GM21576 (cell line): ENCODE results near the gene STAT3.
A peak's percentile ranks its signal among the peaks of the same experiment; 100 is the strongest.
"Not testable (repeated sequence)": the region's sequence is repeated elsewhere in the genome, so short reads cannot be mapped to it uniquely, and the experiment has no call there.

Source experiments
- ATAC-seq: cut with Tn5 transposase; IDR thresholded peaks from one replicate; pipeline ENCODE4 v1.9.1; 2021; ENCODE audit warnings: mild to moderate bottlenecking, moderate library complexity; ENCODE audit not compliant: unreplicated experiment

The STAT3 gene

DNA sequence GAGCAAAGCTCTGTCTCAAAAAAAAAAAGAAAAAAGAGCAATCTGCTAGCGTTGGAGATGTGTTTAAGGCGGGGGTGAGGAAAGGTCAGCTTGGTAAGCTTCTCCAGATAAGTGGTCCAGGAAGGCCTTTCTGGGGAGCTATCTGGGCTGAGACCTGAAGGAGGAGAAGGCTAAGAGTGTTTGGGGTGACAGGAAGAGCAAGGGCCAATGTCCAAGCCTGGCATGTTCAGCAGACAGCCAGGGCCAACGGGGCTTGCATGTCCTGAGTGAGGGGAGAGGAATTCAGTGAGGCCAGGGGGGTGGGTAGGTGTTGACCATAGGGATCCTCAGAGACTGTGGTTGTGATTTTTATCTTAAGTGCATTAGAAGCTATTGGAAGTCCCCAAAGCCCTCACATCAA, 84.5 kb downstream of the STAT3 start:
- ATAC-seq, result no peak

DNA sequence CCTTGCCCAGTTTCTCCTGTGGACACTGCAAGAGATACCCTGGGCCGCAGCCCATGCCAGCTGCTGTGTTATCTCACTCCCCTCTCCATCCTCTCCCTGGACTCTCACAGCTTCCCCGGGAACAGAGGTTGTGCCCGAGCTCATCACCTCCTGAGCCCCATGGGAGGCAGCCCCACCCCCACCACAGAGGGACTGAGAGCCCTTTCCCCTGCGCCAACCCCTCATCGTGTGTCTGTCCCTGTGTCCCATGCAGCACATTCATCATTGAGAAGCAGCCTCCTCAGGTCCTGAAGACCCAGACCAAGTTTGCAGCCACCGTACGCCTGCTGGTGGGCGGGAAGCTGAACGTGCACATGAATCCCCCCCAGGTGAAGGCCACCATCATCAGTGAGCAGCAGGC, 87.2 kb downstream of the STAT3 start:
- no peak for ATAC-seq

DNA sequence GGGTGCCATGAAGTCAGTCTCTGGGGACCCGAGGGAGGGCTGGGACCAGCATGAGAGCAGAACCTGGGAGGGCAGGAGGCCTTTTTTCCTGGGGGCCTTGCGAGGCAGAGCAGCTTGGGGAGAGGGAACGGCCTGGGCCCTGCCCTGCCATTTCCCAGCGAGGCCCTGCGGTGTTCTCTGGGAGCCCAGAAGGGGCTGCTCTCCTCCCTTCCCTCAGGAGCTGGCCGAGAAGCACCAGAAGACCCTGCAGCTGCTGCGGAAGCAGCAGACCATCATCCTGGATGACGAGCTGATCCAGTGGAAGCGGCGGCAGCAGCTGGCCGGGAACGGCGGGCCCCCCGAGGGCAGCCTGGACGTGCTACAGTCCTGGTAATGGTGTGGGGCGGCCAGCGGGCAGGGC, 88.3 kb downstream of the STAT3 start:
- not testable (repeated sequence) for ATAC-seq

DNA sequence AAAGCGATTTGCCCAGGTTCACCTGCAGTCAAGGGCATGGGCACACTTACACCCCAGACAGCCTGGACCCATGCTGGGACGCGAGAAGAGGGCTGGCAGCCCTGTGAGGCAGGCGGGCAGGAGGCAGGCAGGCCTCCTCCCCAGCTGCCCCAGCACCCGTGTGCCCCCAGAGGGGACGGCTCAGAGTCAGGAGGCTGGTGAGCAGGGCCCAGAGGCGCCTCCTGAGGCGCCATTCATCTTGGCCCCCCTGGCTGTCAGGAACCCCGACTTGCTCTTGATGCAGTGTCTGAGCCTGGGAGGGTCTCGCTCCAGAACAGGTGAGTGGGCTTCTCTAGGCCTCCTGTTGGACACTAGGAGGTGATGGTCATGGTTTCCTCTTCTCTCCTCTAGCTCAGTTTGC, 88.9 kb downstream of the STAT3 start:
- ATAC-seq, result not testable (repeated sequence)

DNA sequence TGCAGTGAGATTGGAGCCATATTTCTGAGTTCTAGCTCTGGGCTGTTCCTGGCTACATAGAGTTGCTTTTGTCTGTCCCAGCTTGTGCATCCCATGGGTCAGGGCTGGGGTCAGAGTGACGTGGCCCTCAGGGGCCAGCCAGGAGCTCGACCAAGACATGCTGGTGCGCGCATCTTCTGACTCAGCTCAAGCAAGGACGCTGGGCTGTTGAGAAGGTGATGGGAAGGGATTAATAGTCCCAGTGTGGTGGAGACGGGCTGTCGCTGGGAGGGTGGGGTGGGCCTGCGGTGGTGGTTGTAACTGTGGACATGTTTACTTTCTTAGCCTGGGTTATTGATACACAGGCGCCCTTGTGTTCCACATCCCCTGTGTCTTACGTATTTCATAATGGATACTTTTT, 90.5 kb downstream of the STAT3 start:
- ATAC-seq, result not testable (repeated sequence)

DNA sequence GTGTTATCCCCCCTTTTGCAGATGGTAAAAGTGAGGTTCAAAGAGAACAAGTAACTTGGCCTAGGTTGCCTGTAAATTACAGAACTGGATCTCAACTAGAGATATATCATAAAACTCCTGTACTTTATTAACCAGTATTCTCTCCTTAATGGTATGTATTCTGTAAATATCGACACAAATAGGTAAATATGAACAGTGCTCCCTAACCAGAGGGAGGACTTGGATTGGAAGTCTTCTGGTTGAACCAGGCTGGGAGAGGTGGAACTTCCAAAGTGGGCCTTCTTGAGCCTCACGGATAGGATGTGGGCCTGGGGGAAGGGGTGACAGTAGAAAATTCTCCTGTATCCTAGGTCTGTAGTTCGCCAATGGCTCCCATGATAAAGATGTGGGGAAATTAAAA, 92.2 kb downstream of the STAT3 start:
- ATAC-seq, result no peak

DNA sequence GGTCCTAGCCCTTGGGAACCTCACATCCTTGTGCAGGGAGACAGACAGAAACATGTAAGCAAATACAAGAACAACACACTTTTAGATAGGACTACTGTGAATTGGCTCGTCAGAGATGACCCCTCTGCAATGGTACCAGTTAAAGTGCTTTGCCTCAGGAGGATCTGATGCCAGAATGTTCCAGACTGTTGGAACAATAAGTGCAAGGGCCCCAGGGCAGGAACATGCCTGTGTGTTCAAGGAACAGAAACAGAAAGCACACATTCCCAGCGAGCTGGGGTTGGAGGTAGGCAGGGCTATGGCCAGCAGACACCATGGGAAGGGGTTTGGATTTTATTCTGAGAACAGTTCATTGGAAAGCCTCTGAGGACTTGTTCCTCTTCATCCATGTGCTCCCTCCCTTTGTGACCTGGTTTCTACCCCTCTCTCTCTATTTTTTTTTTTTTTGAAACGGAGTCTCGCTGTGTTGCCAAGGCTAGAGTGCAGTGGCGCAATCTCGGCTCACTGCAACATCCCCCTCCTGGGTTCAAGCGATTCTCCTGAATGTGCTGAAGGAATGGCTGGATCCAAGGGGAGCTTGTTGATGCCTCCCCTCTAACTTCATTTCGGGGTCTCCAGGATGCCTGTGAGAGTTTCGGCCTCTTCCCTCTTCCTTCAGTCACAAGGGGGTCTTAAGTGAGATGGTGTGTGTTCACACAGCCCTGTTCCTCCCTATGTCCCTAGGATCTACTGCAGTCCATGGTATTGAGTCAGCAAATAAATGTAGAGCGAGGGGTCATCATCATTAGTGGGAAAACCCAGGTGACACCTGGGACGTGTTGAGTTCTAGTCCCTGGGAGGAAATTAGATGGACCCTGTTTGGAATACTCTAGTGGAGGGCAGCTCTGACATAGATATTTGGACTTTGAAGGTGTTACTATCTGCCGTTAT, 93.5 kb downstream of the STAT3 start:
- ATAC-seq, result no peak

DNA sequence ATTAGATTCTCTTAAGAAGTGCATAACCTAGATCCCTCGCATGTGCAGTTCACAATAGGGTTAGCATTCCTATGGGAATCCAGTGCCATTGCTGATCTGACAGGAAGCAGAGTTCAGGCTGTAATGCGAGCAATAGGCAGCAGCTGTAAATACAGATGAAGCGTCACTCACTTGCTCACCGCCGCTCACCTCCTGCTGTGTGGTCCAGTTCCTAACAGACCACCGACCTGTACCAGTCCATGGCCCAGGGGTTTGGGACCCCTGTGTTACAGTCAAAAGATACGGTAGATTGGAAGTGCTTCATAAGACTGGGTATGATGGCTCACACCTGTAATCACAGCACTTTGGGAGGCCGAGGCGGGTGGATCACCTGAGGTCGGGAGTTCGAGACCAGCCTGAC, 97.1 kb downstream of the STAT3 start:
- ATAC-seq, result no peak

DNA sequence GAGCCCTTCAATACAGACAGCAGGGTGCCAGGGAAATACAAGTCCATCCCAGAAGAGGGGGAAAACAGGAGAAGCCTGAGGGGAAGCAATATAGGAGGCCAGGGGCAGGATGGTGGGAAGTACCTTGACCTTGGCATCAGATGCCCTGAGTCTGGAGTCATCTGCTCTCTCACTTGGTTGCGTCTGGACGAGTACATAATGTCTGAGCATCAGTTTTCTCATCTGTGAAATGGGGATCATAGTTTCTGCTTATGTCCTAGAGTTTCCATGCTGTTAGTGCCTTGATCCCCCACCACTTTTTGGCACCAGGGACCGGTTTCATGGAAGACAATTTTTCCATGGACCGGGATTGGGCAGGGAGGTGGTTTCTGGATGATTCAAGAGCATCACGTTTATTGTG, 97.7 kb downstream of the STAT3 start:
- no peak for ATAC-seq

DNA sequence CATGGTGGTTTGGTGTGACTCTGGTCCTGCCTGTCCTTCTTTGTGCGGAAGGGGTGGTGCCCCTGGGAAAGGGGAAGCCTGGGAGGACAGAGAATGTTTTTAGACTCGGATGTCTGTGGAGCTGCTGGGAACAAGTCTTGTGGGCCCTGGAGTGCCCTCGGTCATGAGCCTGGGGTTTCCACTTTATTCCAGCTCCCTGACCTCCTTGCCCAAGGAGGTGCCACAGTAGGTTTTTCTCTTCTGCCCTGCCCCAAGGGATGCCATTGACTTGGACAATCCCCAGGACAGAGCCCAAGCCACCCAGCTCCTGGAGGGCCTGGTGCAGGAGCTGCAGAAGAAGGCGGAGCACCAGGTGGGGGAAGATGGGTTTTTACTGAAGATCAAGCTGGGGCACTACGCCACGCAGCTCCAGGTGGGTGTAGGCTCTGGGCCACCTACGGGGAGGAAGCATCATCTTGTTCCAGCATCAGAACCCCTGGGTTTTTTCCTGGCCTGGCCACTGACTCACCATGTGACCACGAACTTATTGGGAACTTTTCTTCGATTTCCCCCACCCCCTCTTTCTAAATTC, 98.5 kb downstream of the STAT3 start:
- no peak for ATAC-seq

DNA sequence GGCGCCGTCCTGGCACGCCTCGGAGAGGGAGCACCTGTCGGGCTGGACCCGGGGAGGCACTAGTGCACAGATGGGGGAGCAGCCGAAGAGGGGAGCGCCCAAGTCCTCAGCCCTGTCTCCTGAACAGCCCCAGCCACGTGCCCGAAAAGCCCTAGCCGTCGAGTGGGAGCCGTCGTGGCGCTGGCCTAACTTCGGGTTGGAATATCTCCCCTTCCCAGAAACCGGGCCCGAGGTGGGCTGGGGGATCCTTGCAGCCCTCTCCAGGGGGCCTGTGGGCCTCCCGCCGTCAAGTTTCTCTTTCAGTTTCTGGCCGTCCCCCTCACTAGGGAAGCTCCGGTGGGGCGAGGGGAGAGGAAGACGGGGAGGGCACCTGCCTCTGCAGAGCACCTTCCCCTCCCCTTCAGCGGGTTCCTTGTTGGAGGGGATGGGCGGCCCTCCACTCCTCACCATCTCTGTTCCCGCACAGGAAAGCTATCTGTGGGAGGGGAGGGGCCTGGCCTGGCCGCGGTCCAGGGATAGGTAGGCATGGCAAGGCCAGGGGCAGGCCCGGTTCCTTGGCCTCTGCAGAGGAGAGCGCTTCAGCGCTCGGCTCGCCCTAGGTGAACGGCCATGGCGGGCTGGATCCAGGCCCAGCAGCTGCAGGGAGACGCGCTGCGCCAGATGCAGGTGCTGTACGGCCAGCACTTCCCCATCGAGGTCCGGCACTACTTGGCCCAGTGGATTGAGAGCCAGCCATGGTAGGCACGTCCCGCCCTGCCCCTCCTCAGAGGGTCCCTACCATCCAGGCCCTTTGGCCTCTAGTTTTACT, 99.2 kb downstream of the STAT3 start:
- ATAC-seq, result no peak

DNA sequence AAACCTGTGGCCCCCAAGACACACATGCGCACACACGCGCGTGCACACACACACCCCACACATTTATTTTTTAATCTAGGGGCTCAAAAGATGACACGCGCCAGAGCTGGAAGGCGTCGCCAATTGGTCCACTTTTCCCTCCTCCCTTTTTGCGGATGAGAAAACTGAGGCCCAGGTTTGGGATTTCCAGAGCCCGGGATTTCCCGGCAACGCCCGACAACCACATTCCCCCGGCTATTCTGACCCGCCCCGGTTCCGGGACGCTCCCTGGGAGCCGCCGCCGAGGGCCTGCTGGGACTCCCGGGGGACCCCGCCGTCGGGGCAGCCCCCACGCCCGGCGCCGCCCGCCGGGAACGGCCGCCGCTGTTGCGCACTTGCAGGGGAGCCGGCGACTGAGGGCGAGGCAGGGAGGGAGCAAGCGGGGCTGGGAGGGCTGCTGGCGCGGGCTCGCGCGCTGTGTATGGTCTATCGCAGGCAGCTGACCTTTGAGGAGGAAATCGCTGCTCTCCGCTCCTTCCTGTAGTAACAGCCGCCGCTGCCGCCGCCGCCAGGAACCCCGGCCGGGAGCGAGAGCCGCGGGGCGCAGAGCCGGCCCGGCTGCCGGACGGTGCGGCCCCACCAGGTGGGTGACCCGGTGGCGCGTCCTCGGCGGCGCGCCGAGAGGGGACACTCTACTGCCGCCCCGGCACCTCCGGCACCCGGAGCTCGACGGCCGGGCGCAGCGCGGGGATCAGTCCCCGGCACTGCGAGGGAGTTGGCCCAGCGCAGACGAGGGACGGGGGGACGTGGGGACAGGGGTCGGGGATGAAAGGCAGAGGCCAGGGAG, 100.1 kb downstream of the STAT3 start, which contains the start of gene STAT5A:
Gene STAT5A, plus strand, starts transcription at position 522 of the 826 bp plus-strand sequence. CDS start 914 bp downstream, outside the sequence.
- peak; percentile 60 for ATAC-seq

DNA sequence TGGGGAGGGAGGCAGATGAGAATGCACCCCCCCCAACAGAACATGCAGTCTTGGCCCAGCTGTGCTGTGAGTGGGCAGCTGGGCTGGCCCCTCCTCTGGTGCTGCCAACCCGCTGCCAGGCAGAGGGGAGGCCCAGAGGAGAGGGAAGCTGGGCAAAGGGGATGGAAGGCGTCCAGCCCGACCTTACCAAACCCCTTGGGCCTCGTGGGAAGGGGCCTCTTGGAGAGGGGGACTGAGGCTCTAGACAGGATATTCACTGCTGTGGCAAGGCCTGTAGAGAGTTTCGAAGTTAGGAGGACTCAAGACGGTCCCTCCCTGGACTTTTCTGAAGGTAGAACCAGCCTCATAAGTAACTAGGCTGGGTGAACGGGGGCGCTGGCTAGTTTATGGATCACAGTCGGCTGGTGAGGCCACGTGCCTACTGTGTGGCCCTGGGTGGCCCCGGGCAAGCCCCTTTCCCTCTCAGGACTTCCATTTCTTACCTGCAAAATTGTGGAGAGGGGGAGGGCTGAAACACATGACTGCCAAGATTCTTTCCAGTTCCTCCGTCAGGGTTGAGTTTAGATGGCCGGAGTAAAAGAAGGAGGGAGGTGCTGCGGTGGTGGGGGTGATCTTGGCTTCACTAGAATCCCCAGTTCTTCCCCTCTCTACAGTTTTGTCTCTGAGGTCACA, 100.8 kb downstream of the STAT3 start:
- no peak for ATAC-seq

DNA sequence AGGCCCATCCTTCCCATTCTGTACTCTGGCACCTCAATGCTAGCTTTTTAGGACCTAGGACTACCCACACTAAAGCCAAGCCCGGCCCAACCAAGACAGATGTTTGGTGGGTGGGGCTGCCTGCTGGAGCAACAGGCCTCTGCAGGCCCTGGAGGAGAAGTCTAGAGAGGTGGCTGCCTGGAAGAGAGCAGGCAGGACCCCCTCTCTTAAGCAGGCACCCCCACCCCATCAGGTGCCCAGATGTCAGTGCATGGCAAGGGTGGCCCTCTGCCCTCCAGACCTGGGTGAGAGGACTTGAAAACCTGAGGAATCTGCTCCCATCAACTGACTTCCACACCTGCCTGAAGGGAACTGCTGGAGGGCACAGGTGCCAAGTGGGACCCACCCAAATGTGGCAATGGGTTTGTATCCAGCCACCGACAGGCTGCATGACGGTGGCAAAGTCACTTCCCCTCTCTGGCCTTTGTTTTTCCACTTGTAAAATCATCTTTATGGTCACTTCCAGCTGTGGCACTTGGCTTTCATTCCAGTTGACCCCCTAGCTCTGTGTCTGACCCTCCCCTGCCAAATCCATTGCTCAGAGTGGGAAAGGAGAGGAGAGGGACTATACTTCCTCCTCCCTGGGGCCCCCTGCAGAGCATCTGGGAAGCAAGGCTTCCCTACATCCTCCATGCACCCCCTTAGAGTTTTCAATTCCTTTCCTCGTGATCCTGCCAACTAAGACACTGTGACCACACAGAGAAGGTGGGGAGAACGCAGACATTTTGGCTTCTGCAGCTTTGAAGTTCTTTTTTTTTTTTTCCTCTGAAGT, 101.6 kb downstream of the STAT3 start:
- no peak for ATAC-seq

DNA sequence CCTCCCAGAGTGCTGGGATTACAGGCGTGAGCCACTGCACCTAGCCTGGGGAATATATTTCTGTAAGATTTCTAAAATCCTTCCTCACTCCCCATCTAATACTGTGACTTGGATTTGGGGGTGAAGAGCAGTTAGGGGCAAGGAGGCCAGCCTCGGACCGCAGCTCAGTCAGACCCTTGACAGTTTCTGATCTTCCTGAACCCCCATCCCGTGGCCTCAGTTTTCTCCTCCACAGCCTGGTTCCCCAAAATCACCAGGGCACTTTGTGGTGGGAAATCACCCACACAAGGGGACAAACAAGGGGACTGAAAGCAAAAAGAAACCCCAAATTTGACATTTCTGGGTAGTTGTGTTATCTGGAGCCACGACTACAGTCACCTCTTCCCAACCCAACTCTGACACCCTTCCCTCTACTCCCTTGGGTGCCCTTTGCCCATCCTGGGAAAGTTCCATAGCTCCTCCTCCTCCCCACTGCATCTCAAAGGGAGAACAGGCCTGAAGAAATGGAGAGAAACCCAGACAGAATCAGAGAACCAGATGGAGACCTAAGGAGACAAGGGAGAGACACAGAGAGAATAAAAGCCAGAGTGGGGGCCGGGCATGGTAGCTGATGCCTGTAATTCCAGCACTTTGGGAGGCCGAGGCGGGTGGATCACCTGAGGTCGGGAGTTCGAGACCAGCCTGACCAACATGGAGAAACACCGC, 102.7 kb downstream of the STAT3 start:
- ATAC-seq, result no peak

DNA sequence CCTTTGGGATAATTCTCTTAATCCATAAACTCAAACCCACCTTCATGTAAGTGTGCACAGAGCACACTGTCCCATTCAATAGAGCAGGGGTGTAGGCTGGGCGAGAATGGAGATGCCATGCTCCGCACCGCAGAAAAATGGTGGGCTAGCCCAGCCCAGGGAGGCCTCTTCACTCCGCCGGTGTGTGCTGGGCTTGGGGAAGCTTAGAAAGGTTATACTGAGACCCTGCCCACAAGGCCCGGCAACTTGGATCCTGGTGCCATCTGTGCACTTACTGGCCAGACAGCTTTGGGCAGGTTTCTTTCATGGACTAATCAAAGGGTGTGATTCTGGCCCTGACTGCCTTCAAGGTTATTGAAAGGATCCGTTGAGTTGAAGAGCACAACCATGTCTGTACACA, 103.7 kb downstream of the STAT3 start:
- ATAC-seq, result no peak

DNA sequence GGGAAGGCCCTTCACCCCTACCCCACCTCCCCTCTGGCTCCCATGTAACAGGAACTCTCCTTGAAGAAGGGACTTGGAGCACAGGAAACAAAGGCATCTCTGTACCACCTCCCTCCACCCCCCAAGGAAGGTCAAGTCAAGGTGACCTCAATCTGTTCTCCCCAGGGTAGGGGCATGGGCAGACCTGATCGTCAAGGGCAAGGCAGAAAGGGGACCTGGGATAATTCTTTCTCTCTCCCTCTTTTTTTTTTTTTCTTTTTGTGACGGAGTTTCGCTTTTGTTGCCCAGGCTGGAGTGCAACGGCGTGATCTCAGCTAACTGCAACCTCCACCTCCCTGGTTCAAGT, 104.2 kb downstream of the STAT3 start:
- ATAC-seq, result no peak

DNA sequence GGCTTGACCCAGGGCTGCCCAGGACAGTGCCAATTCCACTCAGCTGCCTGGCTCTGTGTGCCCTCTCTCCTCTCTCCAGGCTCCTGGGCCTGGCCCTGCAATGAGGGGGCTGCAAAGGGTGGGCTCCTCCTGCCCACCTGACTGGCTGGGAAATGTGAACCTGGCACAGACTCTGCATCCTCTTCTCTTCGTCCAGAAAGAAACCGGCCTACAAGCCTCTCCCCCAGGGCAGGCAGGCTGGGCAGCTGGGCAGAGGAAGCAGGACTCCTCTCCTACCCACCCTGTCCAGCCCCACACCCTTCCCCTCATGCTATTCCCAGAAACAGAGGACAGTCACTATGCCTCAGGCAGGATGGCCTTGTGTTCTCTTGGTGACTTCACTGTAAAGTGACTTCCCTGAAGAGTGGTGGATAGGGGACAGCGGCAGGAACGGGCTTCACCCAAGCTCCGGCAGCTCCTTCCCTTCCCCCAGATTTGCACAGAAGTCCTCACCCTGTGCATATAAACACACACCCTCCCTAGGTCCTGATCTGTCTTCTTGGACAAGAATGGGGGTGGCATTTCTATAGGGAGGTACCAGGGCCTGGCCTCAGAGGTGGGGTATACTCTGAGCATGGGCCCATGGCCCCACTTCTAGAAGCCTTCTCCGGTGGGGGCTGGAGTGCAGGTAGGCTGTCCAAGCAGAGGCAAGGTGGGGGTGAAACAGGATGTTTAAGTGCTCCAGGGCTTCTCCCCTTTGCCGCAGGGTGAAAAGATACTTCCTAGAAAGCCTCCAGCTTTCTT, 104.8 kb downstream of the STAT3 start:
- ATAC-seq, result no peak
